ENCODE data around the gene GPR3. TPM values are rescaled to one million over a fixed set of nuclear protein-coding genes. Genes with fewer than 3 reads are reported as not detected.
A peak's percentile ranks its signal among the peaks of the same experiment; 100 is the strongest.

The GPR3 gene
- total RNA-seq, 2 donors from 2014 or later, result 0.26 to 0.42 TPM

DNA sequence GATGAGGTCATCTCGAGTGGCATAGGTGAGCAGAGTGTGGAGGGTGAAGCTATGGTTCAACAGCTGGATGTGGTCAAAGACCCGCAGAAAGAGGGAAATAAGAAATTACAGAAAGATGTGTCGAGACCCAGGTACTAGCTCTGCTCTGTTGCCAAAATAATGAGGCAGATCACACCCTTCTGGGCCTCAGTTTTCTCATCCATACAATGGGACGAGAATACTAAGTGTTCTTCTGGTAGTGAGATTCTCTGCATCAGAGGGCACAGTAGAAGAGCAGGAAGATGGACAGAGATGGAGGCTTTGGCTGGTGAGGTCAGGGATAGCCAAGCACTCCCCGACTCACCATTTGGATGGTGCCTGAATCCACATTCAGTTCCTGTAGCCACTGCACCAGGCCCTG, 36.7 kb upstream of the GPR3 start:
- ATAC-seq (replicated peaks), result no peak
- H3K4me3 Mint-ChIP-seq, result peak overlapping the region; percentile 71

GRCh38 chr1:27356277-27356618, 36.2 kb upstream of the GPR3 start:
- peak overlapping the region; percentile 65 for H3K27ac Mint-ChIP-seq
- peaks cover 7% of the 10 kb centered on the region for H3K4me1 Mint-ChIP-seq
- H3K9me3 Mint-ChIP-seq, result no peaks in the 10 kb centered on the region
- peak overlapping the region; percentile 71 for H3K4me3 Mint-ChIP-seq
- H3K36me3 Mint-ChIP-seq (ENCODE audit: low read depth), result no peaks in the 10 kb centered on the region
- no peak for ATAC-seq (replicated peaks)
- no peaks in the 10 kb centered on the region for H3K27me3 Mint-ChIP-seq

More for the DNA sequence above, 36.7 kb upstream of the GPR3 start:
- H3K27me3 Mint-ChIP-seq, result no peaks in the 10 kb centered on the region
- H3K4me1 Mint-ChIP-seq, result peaks cover 7% of the 10 kb centered on the region
- H3K27ac Mint-ChIP-seq, result peak overlapping the region; percentile 12
- no peaks in the 10 kb centered on the region for H3K9me3 Mint-ChIP-seq
- H3K36me3 Mint-ChIP-seq (ENCODE audit: low read depth), result no peaks in the 10 kb centered on the region

DNA sequence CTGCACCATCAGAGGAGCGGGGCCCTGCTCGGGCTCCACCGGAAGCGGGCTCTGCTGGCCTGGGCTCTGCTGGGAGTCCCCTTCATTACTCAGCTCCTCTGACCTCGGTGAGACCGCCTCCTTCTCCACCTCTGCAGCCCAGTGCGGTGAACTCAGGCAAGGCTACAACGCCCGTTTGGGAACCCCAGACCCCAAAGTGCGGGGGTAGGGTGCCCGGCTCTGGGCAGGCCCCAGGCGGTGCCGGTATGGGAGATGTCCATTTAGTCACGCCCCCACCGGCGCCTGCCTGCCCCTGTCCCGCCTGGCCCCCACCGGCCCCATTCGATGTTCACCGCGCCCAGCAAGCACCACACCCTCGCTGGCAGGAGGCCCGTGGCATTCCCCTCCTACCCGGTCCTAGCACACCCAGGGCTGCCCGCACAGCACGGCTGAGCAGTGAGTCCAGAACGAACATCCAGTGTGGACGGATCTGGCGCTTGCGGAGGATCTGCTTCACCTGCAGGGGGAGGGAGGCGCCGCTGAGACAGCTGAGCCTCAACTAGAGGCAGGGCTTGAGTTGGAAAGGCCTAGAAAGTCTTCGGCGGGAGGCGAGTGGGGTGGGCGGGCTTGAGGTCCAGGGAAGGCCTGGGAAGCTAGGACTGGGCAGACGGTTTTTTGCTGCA, 35.7 kb upstream of the GPR3 start:
- ATAC-seq (replicated peaks), result peak; percentile 70
- peaks cover 7% of the 10 kb centered on the region for H3K4me1 Mint-ChIP-seq
- H3K9me3 Mint-ChIP-seq, result no peaks in the 10 kb centered on the region
- H3K36me3 Mint-ChIP-seq (ENCODE audit: low read depth), result no peaks in the 10 kb centered on the region
- H3K27ac Mint-ChIP-seq, result peak overlapping the region; percentile 76
- H3K27me3 Mint-ChIP-seq, result no peaks in the 10 kb centered on the region
- peak overlapping the region; percentile 71 for H3K4me3 Mint-ChIP-seq

GRCh38 chr1:27357281-27358037, 35.0 kb upstream of the GPR3 start:
- Mint-ChIP-seq H3K27ac (peak overlapping the region; percentile 76), H3K4me1 (peaks cover 7% of the 10 kb centered on the region), H3K27me3 (no peaks in the 10 kb centered on the region), H3K36me3 (ENCODE audit: low read depth) (no peaks in the 10 kb centered on the region), H3K4me3 (peak overlapping the region; percentile 71), H3K9me3 (no peaks in the 10 kb centered on the region)
- peak; percentile 73 for ATAC-seq (replicated peaks)

DNA sequence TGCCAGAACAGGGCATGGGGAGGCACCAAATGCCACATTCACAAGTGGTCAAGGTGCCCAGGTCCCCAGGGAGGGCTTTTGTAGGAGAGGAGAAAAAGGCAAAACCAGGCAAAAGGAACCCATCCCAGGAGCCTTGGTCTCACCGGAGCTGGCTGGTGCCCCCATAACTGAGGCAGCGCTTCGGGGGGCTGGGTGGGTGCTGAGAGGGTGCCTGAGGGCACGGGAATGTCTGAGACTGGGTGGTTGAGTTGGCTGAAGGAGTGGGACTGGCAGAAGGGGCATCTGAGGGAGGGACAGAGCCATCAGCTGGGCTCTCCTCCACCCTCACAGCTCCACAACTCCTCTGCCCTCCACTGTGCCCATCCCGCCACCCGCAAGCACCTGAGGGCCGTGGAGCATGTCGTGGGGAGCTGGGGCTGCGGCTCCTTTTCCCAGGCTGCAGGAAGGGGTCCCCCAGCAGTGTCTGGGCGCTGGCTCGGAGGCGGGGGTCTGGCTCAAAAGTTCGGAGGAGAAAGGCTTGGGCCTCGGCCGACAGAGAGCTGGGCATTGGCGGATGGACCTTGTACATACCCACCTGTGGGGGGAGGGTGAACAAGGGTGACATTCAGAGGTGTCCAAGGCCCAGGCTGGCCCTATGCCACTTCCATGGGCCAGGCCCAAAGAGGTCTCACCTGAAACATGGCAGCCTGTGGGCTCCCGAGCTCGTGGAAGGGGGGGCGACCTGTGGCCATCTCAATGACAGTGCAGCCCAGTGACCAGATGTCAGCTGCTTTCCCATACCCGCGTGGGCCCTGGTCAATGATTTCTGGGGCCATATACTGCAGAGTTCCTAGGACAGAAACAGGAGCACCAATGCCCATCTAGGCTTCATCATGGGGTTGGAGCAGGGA, 34.1 kb upstream of the GPR3 start:
- Mint-ChIP-seq H3K4me3 (peak overlapping the region; percentile 73), H3K27ac (no peak overlapping the region), H3K27me3 (no peaks in the 10 kb centered on the region), H3K36me3 (ENCODE audit: low read depth) (no peaks in the 10 kb centered on the region), H3K4me1 (peaks cover 7% of the 10 kb centered on the region), H3K9me3 (no peaks in the 10 kb centered on the region)
- ATAC-seq (replicated peaks), result no peak

GRCh38 chr1:27358928-27359313, 33.5 kb upstream of the GPR3 start:
- Mint-ChIP-seq H3K9me3 (no peaks in the 10 kb centered on the region), H3K27me3 (no peaks in the 10 kb centered on the region), H3K4me3 (peak overlapping the region; percentile 73), H3K27ac (no peak overlapping the region), H3K36me3 (ENCODE audit: low read depth) (no peaks in the 10 kb centered on the region), H3K4me1 (peaks cover 7% of the 10 kb centered on the region)
- no peak for ATAC-seq (replicated peaks)

GRCh38 chr1:27359822-27360158, 32.6 kb upstream of the GPR3 start:
- Mint-ChIP-seq H3K4me1 (peaks cover 7% of the 10 kb centered on the region), H3K27ac (no peak overlapping the region), H3K4me3 (peak overlapping the region; percentile 73), H3K36me3 (ENCODE audit: low read depth) (no peaks in the 10 kb centered on the region), H3K27me3 (no peaks in the 10 kb centered on the region), H3K9me3 (no peaks in the 10 kb centered on the region)
- ATAC-seq (replicated peaks), result no peak

DNA sequence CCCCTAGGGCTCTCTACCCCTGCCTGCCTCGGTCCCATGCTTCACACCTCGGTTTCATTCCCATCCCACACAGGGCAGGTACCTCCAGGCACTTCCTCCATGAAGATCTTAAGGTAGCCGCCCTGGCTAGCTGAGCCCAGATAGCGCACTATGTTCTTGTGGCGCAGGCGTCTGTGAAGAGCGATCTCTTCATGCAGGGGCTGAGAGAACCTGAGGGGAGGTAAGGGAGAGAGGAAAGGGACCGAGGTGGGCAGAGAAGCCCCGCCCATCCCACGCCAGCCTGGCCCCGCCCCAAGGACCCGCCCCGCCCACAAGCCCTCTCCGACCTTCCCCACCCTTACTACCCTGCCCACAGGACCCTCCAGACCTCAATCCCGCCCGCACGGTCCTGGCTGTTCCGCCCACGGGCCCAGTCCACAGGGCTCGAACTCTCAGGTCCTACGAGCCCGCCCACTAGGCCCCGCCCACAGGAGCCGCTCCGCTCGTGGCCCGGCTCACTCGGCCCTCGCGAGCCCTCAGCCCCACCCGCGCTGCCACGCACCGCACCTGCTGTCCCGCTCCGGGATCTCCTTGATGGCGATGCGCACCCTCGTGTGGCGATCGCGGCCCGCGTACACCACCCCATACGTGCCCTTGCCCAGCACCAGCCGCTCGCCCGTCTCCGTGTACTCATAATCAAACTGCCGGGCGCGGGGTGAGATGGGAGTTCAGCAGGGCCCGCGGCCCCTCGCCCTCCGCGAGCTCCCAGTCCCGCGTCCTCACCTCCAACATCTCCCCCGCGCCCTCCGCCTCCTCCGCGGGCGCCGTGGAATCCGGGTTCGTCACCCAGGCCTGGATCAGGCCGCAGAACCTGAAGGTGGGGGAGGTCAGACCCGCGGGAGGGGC, 32.0 kb upstream of the GPR3 start:
- peak overlapping the region; percentile 73 for H3K4me3 Mint-ChIP-seq
- no peak overlapping the region for H3K27ac Mint-ChIP-seq
- ATAC-seq (replicated peaks), result peak; percentile 15
- H3K27me3 Mint-ChIP-seq, result no peaks in the 10 kb centered on the region
- H3K36me3 Mint-ChIP-seq (ENCODE audit: low read depth), result no peaks in the 10 kb centered on the region
- no peaks in the 10 kb centered on the region for H3K9me3 Mint-ChIP-seq
- peaks cover 7% of the 10 kb centered on the region for H3K4me1 Mint-ChIP-seq

GRCh38 chr1:27361044-27361402, 31.4 kb upstream of the GPR3 start:
- no peaks in the 10 kb centered on the region for H3K9me3 Mint-ChIP-seq
- H3K36me3 Mint-ChIP-seq (ENCODE audit: low read depth), result no peaks in the 10 kb centered on the region
- no peaks in the 10 kb centered on the region for H3K27me3 Mint-ChIP-seq
- H3K4me3 Mint-ChIP-seq, result peak overlapping the region; percentile 73
- no peak overlapping the region for H3K27ac Mint-ChIP-seq
- no peak for ATAC-seq (replicated peaks)
- H3K4me1 Mint-ChIP-seq, result peaks cover 7% of the 10 kb centered on the region

DNA sequence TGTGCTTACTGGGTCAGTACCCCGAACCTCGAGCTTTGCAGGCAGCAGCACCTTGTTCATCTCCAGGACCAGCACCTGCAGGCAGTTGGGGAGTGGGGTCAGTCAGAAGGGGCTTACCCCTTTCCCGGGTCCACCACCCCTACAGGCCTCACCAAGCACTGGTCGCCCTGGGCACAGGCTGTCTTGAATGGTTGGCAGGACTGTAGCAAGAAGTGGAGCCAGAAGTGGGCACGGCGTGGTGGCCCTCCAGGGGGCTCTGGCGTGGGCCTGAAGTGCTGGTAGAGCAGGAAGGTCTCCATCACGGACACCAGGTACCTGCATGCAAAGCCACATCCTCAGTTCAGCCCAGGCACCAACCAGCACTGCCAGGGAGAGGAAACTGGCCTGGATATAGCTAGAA, 30.9 kb upstream of the GPR3 start:
- no peak overlapping the region for H3K4me3 Mint-ChIP-seq
- no peaks in the 10 kb centered on the region for H3K27me3 Mint-ChIP-seq
- no peak for ATAC-seq (replicated peaks)
- H3K36me3 Mint-ChIP-seq (ENCODE audit: low read depth), result no peaks in the 10 kb centered on the region
- H3K4me1 Mint-ChIP-seq, result peaks cover 7% of the 10 kb centered on the region
- no peak overlapping the region for H3K27ac Mint-ChIP-seq
- H3K9me3 Mint-ChIP-seq, result no peaks in the 10 kb centered on the region

- no peak overlapping the region for H3K4me3 Mint-ChIP-seq
- no peaks in the 10 kb centered on the region for H3K36me3 Mint-ChIP-seq (ENCODE audit: low read depth)
- ATAC-seq (replicated peaks), result no peak
- peaks cover 7% of the 10 kb centered on the region for H3K4me1 Mint-ChIP-seq
- no peaks in the 10 kb centered on the region for H3K9me3 Mint-ChIP-seq
- no peaks in the 10 kb centered on the region for H3K27me3 Mint-ChIP-seq
- H3K27ac Mint-ChIP-seq, result no peak overlapping the region
Measured at GRCh38 chr1:27363766-27364695, 28.4 kb upstream of the GPR3 start.

DNA sequence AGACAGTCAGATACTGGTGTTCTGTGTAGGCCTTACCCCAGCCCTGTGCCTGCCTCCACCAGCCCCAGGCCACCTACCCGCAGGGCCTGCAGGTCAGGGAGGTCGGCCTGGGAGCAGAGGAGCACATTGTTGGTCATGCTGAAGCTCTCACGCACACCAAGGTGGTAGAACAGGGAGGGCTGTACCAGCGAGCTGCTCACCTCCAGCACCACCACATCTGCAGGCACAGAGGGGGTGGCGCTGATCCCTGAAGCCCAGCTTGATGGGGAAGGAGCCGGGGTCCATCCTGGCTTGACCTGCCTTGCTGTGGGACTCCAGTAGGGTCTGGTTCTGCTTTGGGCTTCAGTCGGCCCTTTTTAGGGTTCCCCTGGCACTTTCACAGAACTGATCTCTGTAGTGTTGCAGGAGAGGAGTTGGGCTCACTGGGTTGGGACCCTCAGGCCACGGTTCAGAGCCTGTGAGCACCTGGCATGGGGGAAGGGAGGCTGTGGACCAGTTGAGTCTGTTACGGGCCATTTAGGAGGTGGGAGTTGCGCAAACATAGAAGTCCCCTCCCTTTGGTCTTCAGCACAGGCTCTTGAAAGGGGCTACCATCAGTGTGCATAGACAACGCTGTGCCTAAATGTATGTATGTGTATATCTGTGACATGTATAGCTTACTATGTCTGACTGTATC, 27.6 kb upstream of the GPR3 start:
- H3K4me3 Mint-ChIP-seq, result peak overlapping the region; percentile 94
- no peak overlapping the region for H3K27ac Mint-ChIP-seq
- no peaks in the 10 kb centered on the region for H3K36me3 Mint-ChIP-seq (ENCODE audit: low read depth)
- no peaks in the 10 kb centered on the region for H3K27me3 Mint-ChIP-seq
- H3K9me3 Mint-ChIP-seq, result no peaks in the 10 kb centered on the region
- no peak for ATAC-seq (replicated peaks)
- H3K4me1 Mint-ChIP-seq, result peaks cover 4% of the 10 kb centered on the region

Data from activated T-helper 17 cell treated with anti-CD3 and anti-CD28 coated beads, Interleukin-2, amount 50 U/mL, for 72 hours (primary cell).